Omental fat pad (tissue), 4 donors: Measurements from ENCODE around the gene GDPD1. TPM values are rescaled to one million over a fixed set of nuclear protein-coding genes. Genes with fewer than 3 reads are reported as not detected.
"Not testable (repeated sequence)": the region's sequence is repeated elsewhere in the genome, so short reads cannot be mapped to it uniquely, and the experiment has no call there.

Source experiments
- ATAC-seq: fragments of 150-250 bp; one replicate; pipeline ENCODE4 v1.9.1; 2016; ENCODE audit warnings: mild to moderate bottlenecking, moderate library complexity; ENCODE audit not compliant: low FRiP score
- DNase-seq: peaks from one replicate; pipeline ENCODE4 v3.0.0-alpha.2; 2019; ENCODE audit warnings: low spot score
- CTCF ChIP-seq, 3 donors: fragments of 450-650 bp; IDR thresholded peaks; one replicate each; pipeline ENCODE4 v1.5.1; 2016 to 2017; ENCODE audit warnings: antibody characterized with exemption in 3 of 3, mild to moderate bottlenecking in 3 of 3, moderate library complexity in 2 of 3
- total RNA-seq, 4 donors: library from RNA; depleted of rRNA; stranded (reverse); fragments of >200 nt; gene quantifications; one replicate each; pipeline ENCODE4 v1.1.0, GENCODE V29; 2016

GDPD1 gene
- total RNA-seq, 4 donors from 2014 or later = 0.24 to 3.3 (median 2.6) TPM

DNA sequence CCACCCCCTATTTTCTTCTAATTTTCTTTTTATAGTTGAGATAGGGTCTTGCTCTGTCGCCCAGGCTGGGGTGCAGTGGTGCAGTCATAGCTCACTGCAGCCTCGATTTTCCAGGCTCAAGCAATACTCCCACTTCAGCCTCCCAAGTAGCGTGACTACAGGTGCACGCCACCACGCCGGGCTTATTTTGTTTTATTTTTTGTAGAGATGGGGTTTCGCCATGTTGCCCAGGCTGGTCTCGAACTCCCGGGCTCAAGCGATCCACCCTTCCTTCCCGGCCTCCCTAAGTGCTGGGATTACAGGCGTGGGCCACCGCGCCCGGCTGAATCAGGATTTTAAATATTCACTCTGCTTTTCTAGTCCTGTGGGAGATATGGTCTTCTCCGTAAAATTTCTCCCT lies 941 bp upstream of the GDPD1 start:
- DNase-seq = no peak
- no peak for ATAC-seq
- no peak for TF ChIP-seq CTCF (IDR thresholded peaks at IDR 0.05)

DNA sequence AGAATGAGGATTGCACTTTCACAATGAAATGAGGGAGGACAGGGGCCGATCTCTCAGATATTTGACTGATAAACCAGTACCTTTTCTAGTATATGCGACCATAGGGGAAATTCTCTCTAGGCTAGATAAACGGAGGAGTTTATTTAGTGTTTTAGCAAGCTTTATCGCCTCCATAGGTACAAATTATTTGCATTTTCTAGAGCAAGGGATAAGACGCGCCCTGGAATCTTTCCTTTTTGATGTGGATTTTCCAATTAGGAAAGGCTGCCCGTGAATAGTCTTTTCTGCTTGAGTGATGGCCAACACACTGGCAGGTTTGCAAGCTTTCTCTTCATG lies 351 bp upstream of the GDPD1 start:
- ATAC-seq = no peak
- no peak for DNase-seq
- no peak for TF ChIP-seq CTCF (IDR thresholded peaks at IDR 0.05)

DNA sequence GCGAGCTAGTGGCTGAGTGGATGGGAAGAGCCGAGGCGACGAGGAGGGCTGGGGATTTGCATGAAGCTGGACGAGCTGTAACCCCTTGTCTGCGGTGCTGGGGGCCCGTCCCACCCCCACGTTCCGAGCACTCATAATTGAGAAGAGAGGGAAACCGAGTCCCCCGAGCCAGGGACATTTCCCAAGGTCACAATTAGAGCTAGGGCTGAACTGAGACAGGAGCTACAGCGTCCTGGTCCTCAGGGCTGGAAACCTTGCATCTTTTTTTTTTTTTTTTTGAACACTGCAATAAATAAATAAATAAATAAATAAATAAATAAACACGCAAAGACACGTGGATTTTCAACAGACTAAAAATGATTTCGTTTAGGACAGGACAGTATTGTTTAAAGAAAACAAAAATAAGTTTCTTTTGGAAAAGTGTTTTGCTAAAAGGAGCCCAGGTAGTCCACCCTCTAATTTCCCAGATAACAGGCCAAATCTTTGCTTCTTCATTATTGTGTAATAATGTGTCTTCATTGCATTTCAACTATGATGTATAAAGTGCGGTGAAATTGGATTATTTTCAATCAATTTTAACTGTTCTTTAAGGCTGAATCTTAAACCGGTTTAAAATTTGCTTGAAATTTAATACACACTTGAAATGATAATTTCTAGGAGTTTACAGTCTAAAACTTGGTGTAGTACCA lies 992 bp downstream of the GDPD1 start:
- ATAC-seq (no peak), DNase-seq (no peak)
- TF ChIP-seq CTCF (IDR thresholded peaks at IDR 0.05) = no peak

DNA sequence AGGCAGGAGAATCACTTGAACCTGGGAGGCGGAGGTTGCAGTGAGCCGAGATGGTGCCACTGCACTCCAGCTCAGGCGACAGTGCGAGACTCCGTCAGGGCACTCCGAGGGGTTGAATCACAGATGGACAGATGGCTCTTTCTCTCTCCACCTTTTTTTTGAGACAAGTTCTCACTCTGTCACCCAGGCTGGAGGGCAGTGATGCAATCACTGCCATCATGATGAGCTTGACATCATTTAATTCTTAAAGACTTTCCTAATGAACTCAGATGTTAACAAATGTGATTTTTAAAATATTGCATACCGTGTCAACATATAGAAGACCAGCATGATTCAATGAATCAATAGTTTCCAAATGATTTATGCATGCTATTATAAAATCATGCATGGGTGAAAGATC lies 3.5 kb downstream of the GDPD1 start:
- TF ChIP-seq CTCF (IDR thresholded peaks at IDR 0.05) = no peak
- no peak for DNase-seq
- ATAC-seq = no peak

DNA sequence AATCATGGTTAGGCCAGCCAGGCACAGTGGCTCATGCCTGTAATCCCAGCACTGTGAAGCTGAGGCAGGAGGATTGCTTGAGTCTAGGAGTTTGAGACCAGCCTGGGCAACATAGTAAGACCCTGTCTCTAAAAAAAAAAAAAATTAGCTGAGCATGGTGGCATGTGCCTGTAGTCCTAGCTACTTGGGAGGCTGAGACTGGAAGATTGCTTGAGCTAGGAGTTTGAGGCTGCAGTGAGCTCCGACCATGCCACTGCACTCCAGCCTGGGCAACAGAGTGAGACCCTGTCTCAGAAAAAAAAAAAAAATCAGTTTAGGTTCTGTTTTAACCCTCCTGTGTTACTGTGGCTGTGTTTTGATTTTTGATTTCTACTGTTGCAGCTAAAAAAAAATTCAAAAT lies 8.3 kb downstream of the GDPD1 start:
- not testable (repeated sequence) for ATAC-seq, DNase-seq

DNA sequence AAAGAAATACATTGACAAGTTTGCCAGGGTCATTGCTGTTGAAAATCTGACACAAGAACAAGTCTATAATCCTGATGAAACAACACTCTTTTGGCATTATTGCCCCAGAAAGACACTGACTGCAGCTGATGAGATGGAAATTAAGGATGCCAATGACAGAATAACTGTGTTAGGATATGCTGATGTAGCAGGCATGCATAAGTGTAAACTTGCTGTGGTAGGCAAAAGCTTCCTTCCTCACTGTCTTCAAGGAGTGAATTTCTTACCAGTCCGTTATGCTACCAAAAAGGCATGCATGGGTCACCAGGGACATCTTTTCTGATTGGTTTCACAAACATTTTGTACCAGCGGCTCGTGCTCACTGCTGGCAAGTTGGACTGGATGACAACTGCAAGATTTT lies 10.5 kb downstream of the GDPD1 start:
- ATAC-seq (no peak), DNase-seq (no peak)
- TF ChIP-seq CTCF (IDR thresholded peaks at IDR 0.05) = no peak

GRCh38 chr17:59234631-59235030 lies 14.3 kb downstream of the GDPD1 start:
- TF ChIP-seq CTCF (IDR thresholded peaks at IDR 0.05) = no peak
- no peak for ATAC-seq
- DNase-seq = no peak

DNA sequence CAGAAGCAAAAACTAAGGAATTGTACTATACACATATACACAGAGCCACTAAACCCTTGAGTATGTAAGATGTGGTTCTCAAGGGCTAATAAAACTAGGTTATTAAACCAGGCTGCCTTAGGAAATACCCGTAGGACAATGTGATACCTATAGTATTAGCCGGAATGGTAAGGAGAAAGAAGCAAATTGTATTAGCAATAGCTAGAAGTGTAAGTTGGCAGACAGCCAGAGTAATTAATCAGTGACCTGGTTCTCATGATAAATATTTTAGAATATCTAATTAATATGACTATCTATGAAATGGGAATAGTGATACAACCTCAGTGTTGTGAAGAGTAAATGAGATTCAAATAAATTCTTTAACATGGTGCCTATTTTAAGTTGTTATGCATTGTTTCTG lies 18.6 kb downstream of the GDPD1 start:
- DNase-seq = no peak
- TF ChIP-seq CTCF (IDR thresholded peaks at IDR 0.05) = no peak
- ATAC-seq = no peak
